ACC112 (cell line): ENCODE measurements around the gene LTB.

Experiments
- H2AFZ ChIP-seq: fragments of 200-600 bp; sonication (generic); one replicate; pipeline ENCODE4 v1.6.0; 2017; ENCODE audit warnings: antibody characterized with exemption, low read length; ENCODE audit not compliant: unreplicated experiment
- H3K27ac ChIP-seq: fragments of 200-600 bp; sonication (generic); 2 replicates; pipeline ENCODE4 v1.5.1; 2014; ENCODE audit warnings: low read depth, mild to moderate bottlenecking, antibody characterized with exemption, low read length, moderate library complexity
- H3K27me3 ChIP-seq: fragments of 200-600 bp; sonication (generic); 2 replicates; pipeline ENCODE4 v1.6.1; 2014; ENCODE audit warnings: mild to moderate bottlenecking, antibody characterized with exemption, low read length, moderate library complexity, mixed read lengths; ENCODE audit not compliant: insufficient read depth
- H3K36me3 ChIP-seq: fragments of 200-600 bp; sonication (generic); 2 replicates; pipeline ENCODE4 v1.6.1; 2016; ENCODE audit warnings: mild to moderate bottlenecking, antibody characterized with exemption, low read length, moderate library complexity, mixed read lengths; ENCODE audit not compliant: insufficient read depth
- H3K4me1 ChIP-seq: fragments of 200-600 bp; sonication (generic); one replicate; pipeline ENCODE4 v1.6.1; 2016; ENCODE audit warnings: low read length, mixed read lengths; ENCODE audit not compliant: insufficient read depth, unreplicated experiment, control insufficient read depth
- H3K4me3 ChIP-seq: fragments of 200-600 bp; sonication (generic); 2 replicates; pipeline ENCODE4 v1.5.1; 2014; ENCODE audit warnings: mild to moderate bottlenecking, low read depth, low read length
- H3K79me2 ChIP-seq: fragments of 200-600 bp; sonication (generic); one replicate; pipeline ENCODE4 v1.6.0; 2016; ENCODE audit warnings: low read length; ENCODE audit not compliant: control insufficient read depth, unreplicated experiment, insufficient read depth

LTB gene, protein sequence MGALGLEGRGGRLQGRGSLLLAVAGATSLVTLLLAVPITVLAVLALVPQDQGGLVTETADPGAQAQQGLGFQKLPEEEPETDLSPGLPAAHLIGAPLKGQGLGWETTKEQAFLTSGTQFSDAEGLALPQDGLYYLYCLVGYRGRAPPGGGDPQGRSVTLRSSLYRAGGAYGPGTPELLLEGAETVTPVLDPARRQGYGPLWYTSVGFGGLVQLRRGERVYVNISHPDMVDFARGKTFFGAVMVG

DNA sequence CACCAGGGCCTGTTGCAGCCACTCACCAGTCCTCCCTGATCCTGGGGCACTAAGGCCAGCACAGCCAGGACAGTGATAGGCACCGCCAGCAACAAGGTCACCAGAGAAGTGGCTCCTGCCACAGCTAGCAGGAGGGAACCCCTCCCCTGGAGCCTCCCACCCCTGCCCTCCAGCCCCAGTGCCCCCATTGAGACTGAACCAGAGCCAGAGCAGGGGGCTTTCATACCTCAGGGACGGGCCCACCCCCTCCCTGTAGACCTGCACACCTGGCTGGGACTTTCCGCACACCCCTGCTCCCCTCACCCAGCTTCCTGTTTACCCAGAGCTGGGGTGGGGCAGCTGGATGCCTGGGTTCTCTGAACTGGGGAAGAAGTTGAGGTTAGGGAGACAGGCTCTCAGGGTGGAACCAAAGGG, at the start of gene LTB:
LTB (minus strand) TSS at position 195 of the 414 bp plus-strand sequence; CDS start at position 188, 7 bp downstream.
- H2AFZ ChIP-seq: peak within 1 kb of the TSS; percentile 97
- no peaks in the 10 kb centered on the region for H3K36me3 ChIP-seq
- peak within 1 kb of the TSS; percentile 98 for H3K4me3 ChIP-seq
- H3K27me3 ChIP-seq: no peaks in the 10 kb centered on the region
- peaks cover 4% of the 10 kb centered on the region for H3K79me2 ChIP-seq
- H3K4me1 ChIP-seq: peaks cover 5% of the 10 kb centered on the region
- H3K27ac ChIP-seq: no peak within 1 kb of the TSS

DNA sequence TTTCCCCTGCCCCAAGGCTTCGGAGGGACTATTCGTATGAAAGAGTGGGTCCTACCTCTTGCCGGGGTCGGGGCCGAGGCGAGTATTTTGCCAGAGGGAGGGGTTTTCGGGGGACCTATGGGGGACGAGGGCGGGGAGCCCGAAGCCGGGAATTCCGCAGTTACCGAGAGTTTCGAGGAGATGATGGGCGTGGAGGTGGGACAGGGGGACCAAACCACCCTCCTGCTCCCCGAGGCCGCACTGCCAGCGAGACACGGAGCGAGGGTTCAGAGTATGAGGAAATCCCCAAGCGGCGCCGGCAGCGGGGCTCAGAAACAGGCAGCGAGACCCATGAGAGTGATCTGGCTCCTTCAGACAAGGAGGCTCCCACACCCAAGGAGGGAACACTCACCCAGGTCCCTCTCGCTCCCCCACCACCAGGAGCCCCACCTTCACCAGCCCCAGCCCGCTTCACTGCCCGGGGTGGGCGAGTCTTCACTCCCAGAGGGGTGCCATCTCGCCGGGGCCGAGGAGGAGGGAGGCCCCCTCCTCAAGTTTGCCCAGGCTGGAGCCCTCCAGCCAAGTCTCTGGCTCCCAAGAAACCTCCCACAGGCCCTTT, 49.6 kb upstream of the LTB start:
- Histone ChIP-seq H2AFZ (no peak overlapping the region), H3K36me3 (peaks cover 55% of the 10 kb centered on the region; the same call in 1 of the 2 replicates), H3K79me2 (peaks cover 20% of the 10 kb centered on the region), H3K4me1 (no peaks in the 10 kb centered on the region), H3K27me3 (no peaks in the 10 kb centered on the region), H3K27ac (no peak overlapping the region), H3K4me3 (no peak overlapping the region)

DNA sequence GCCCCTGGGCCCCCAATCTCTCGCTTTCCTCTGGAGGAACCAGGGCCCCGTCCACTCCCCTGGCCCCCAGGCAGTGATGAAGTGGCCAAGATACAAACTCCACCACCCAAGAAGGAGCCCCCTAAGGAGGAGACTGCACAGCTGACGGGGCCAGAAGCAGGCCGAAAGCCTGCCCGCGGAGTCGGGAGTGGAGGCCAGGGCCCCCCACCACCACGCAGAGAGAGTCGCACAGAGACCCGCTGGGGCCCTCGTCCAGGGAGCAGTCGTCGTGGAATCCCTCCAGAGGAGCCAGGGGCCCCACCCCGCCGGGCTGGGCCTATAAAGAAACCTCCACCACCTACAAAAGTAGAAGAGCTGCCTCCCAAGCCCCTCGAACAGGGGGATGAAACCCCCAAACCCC, 49.0 kb upstream of the LTB start:
- Histone ChIP-seq H3K4me3 (no peak overlapping the region), H3K27ac (no peak overlapping the region), H2AFZ (no peak overlapping the region), H3K36me3 (peaks cover 59% of the 10 kb centered on the region; the same call in 1 of the 2 replicates), H3K79me2 (peaks cover 24% of the 10 kb centered on the region), H3K27me3 (no peaks in the 10 kb centered on the region), H3K4me1 (no peaks in the 10 kb centered on the region)

DNA sequence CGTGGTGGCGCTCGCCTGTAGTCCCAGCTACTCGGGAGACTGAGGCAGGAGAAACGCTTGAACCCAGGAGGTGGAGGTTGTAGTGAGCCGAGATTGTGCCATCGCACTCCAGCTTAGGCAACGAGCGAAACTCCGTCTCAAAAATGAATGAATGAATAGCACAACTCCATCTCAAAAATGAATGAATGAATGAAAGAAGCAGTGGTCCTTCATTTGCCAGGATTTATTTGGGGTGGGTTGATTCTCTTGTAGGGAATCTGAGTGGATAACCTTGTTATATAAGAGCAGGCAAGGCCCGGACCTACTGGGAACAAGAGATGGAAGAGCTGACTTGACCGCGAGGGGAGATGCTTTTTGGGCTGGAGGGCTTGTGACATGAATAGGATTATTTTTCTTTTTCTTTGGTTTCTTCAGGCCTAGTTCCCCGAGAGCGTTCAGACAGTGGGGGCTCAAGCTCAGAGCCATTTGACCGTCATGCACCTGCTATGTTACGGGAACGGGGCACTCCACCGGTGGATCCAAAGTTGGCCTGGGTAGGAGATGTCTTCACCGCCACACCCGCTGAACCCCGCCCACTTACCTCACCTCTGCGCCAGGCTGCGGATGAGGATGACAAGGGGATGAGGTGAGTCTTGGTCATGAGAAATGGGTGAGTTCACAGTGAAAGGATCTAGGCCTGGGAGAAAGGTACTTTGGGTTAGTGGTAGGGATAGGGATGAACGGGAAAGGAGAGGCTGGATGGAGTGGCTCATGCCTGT, 48.1 kb upstream of the LTB start:
- peaks cover 33% of the 10 kb centered on the region for H3K79me2 ChIP-seq
- H3K36me3 ChIP-seq: peaks cover 62% of the 10 kb centered on the region
- H3K4me1 ChIP-seq: no peaks in the 10 kb centered on the region
- no peak overlapping the region for H3K4me3 ChIP-seq
- no peak overlapping the region for H3K27ac ChIP-seq
- no peaks in the 10 kb centered on the region for H3K27me3 ChIP-seq
- H2AFZ ChIP-seq: no peak overlapping the region

DNA sequence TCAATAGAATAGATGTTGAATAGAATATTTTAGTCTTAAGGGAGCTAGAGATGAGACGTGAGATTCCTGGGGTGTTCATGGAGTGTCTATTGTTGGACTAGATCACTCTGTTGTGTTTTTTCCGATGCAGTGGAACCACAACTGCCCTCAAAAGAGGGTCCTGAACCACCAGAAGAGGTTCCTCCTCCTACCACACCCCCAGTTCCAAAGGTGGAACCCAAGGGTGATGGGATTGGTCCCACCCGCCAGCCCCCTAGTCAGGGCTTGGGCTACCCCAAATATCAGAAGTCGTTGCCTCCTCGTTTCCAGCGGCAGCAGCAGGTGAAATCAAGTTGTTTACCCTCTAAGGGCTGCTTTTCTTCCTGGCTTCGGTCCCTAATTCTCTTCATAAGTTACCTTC, 46.8 kb upstream of the LTB start:
- Histone ChIP-seq H2AFZ (no peak overlapping the region), H3K27ac (no peak overlapping the region), H3K4me1 (no peaks in the 10 kb centered on the region), H3K79me2 (peaks cover 44% of the 10 kb centered on the region), H3K4me3 (no peak overlapping the region), H3K27me3 (no peaks in the 10 kb centered on the region), H3K36me3 (peaks cover 62% of the 10 kb centered on the region)

DNA sequence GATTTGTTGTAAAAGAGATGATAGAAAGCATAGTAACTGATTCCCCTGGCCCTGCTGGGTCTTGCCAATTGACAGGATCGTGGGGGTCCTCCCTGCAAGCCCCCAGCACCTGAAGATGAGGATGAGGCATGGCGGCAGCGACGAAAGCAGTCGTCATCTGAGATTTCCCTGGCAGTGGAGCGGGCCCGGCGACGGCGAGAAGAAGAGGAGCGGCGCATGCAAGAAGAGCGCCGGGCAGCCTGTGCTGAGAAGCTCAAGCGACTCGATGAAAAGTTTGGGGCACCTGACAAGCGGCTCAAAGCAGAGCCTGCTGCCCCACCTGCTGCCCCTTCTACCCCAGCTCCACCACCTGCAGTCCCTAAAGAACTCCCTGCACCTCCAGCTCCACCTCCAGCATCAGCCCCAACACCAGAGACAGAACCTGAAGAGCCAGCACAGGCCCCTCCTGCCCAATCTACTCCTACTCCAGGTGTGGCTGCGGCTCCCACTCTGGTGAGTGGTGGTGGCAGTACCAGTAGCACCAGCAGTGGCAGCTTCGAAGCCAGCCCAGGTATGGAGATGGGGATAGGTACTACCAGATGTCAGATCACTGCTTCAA, 45.6 kb upstream of the LTB start:
- Histone ChIP-seq H3K79me2 (peaks cover 56% of the 10 kb centered on the region), H2AFZ (no peak overlapping the region), H3K36me3 (peaks cover 59% of the 10 kb centered on the region), H3K4me3 (no peak overlapping the region), H3K27ac (no peak overlapping the region), H3K4me1 (peaks cover 2% of the 10 kb centered on the region), H3K27me3 (no peaks in the 10 kb centered on the region)

DNA sequence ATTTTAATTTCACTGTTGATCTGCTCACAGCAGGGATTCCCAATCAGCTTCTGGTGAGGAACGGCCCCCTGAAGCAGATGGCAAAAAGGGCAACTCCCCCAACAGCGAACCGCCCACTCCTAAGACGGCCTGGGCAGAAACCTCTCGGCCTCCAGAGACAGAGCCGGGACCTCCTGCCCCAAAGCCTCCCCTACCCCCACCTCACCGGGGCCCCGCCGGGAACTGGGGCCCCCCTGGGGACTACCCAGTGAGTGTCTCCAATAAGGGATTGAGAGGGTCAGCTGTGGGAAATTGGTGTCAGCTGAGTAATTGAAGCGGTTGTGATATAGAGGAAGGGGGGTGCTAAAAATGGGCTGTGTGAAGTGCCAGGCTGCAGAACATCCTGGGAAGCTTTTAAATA, 44.7 kb upstream of the LTB start:
- H3K36me3 ChIP-seq: peaks cover 57% of the 10 kb centered on the region
- no peak overlapping the region for H3K27ac ChIP-seq
- no peaks in the 10 kb centered on the region for H3K27me3 ChIP-seq
- peaks cover 7% of the 10 kb centered on the region for H3K4me1 ChIP-seq
- H2AFZ ChIP-seq: no peak overlapping the region
- H3K4me3 ChIP-seq: no peak overlapping the region
- H3K79me2 ChIP-seq: peaks cover 62% of the 10 kb centered on the region

DNA sequence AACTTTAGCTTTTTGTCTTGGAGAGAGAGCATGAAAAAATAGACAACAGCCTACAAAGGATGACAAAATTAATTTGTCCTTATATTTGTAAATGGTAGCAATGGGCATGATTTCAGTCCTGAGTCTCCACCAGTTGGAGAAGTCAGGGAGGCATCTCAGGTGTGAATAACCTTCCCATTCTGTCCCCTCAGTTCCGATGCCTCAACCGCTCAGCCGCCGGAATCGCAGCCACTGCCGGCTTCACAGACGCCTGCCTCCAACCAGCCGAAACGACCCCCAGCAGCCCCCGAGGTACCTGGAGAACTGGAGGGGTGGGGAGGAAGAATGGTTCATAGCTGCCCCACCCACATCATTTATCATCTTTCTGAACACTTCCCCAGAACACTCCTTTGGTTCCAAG, 41.8 kb upstream of the LTB start:
- H3K4me3 ChIP-seq: no peak overlapping the region
- H3K27ac ChIP-seq: no peak overlapping the region
- H3K79me2 ChIP-seq: peaks cover 72% of the 10 kb centered on the region
- no peaks in the 10 kb centered on the region for H3K27me3 ChIP-seq
- peaks cover 7% of the 10 kb centered on the region for H3K4me1 ChIP-seq
- no peak overlapping the region for H2AFZ ChIP-seq
- peaks cover 49% of the 10 kb centered on the region for H3K36me3 ChIP-seq

DNA sequence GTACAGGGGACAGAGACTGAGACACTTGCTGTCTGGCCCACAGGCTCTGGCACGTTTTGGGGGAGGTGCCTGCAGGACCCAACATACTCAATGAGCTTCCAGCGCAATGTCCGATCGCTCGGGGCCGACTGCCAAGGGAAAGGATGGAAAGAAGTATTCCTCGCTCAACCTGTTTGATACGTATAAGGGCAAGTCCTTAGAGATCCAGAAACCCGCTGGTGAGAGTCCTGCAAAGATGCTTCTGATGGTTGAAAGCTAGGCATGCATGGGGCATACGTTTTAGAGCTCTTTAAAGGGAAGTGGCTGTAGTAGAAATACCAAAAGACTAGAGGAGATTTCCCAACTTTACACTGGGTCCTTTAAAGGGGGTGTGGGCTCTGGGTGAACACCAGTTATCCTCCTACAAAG, 40.5 kb upstream of the LTB start:
- Histone ChIP-seq H3K27ac (no peak overlapping the region), H2AFZ (no peak overlapping the region), H3K27me3 (no peaks in the 10 kb centered on the region), H3K36me3 (peaks cover 37% of the 10 kb centered on the region), H3K79me2 (peaks cover 62% of the 10 kb centered on the region), H3K4me1 (peaks cover 7% of the 10 kb centered on the region), H3K4me3 (peak overlapping the region; percentile 94)

DNA sequence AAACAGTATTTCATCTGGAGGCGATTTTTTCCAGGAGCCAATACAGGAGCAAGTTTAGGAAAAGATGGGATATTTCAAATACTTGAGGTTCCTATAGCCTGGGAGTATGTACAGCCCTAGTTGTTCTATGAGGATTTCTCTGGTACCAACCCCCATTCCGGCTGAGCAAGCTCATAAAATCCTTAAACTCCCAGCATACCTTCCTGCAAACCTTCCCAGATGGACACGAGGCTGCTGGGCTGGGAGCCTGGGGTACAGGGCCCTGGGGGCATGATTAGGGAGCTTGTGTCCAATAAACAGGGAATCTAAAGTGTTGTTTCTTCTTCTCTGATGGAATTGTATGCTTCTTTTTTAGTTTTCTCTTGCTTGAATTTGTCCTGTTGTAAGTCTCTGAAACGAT, 39.8 kb upstream of the LTB start:
- H3K4me3 ChIP-seq: peak overlapping the region; percentile 94
- H3K27me3 ChIP-seq: no peaks in the 10 kb centered on the region
- no peak overlapping the region for H2AFZ ChIP-seq
- peak overlapping the region; percentile 81 for H3K27ac ChIP-seq
- peaks cover 57% of the 10 kb centered on the region for H3K79me2 ChIP-seq
- peaks cover 31% of the 10 kb centered on the region for H3K36me3 ChIP-seq
- H3K4me1 ChIP-seq: peaks cover 7% of the 10 kb centered on the region
